IPS DF 6.9 (cell line): ENCODE results near the gene SLC39A11.
"Not testable (repeated sequence)": the region's sequence is repeated elsewhere in the genome, so short reads cannot be mapped to it uniquely, and the experiment has no call there.

Source experiments
- DNase-seq: peaks from one replicate; pipeline ENCODE4 v3.0.0-alpha.2; 2013; ENCODE audit warnings: low read depth, low spot score
- H3K27ac ChIP-seq: one replicate; pipeline ENCODE4 v1.5.1; 2013; ENCODE audit warnings: low read length, control low read depth
- H3K27me3 ChIP-seq: 2 replicates; pipeline ENCODE4 v1.6.1; 2013; ENCODE audit warnings: mild to moderate bottlenecking, low read length; ENCODE audit not compliant: control insufficient read depth, insufficient read depth
- H3K36me3 ChIP-seq: 2 replicates; pipeline ENCODE4 v1.6.1; 2013; ENCODE audit warnings: low read length; ENCODE audit not compliant: control insufficient read depth, insufficient read depth
- H3K4me1 ChIP-seq: 2 replicates; pipeline ENCODE4 v1.6.1; 2013; ENCODE audit warnings: low read length; ENCODE audit not compliant: control insufficient read depth, insufficient read depth
- H3K4me3 ChIP-seq: 2 replicates; pipeline ENCODE4 v1.5.1; 2013; ENCODE audit warnings: mild to moderate bottlenecking, low read length
- H3K9me3 ChIP-seq: 2 replicates; pipeline ENCODE4 v1.6.1; 2013; ENCODE audit warnings: low read length, inconsistent platforms; ENCODE audit not compliant: control insufficient read depth, insufficient read depth
- WGBS: extraction: QIAGEN DNeasy Blood & Tissue Kit; methylation state at CpG from one replicate; pipeline ENCODE4 v1.1.7; 2013; ENCODE audit warnings: mixed read lengths, missing lambda C conversion rate; ENCODE audit not compliant: insufficient read length, insufficient coverage; 5-methylcytosine and 5-hydroxymethylcytosine counted together

SLC39A11 gene

GRCh38 chr17:73013301-73013700, 79.2 kb downstream of the SLC39A11 start:
- WGBS: no CpG with 5 or more reads among the region's 8 CpGs
- H3K27ac ChIP-seq: no peak overlapping the region
- H3K4me1 ChIP-seq: no peaks in the 10 kb centered on the region
- no peak overlapping the region for H3K4me3 ChIP-seq
- H3K36me3 ChIP-seq: no peaks in the 10 kb centered on the region
- DNase-seq: no peak
- H3K9me3 ChIP-seq: no peaks in the 10 kb centered on the region
- no peaks in the 10 kb centered on the region for H3K27me3 ChIP-seq

- no peak overlapping the region for H3K27ac ChIP-seq
- H3K27me3 ChIP-seq: no peaks in the 10 kb centered on the region
- H3K9me3 ChIP-seq: no peaks in the 10 kb centered on the region
- H3K36me3 ChIP-seq: no peaks in the 10 kb centered on the region
- H3K4me1 ChIP-seq: no peaks in the 10 kb centered on the region
- no CpG with 5 or more reads among the region's 8 CpGs for WGBS
- no peak for DNase-seq
- no peak overlapping the region for H3K4me3 ChIP-seq
Observed at GRCh38 chr17:73011016-73011486, 81.4 kb downstream of the SLC39A11 start.

- Histone ChIP-seq H3K4me1 (no peaks in the 10 kb centered on the region), H3K27ac (no peak overlapping the region), H3K9me3 (no peaks in the 10 kb centered on the region), H3K4me3 (no peak overlapping the region), H3K36me3 (no peaks in the 10 kb centered on the region), H3K27me3 (no peaks in the 10 kb centered on the region)
- DNase-seq: no peak
- WGBS: no CpG with 5 or more reads among the region's 7 CpGs
Observed at GRCh38 chr17:73010414-73010813, 82.1 kb downstream of the SLC39A11 start.

GRCh38 chr17:73007407-73007806, 85.1 kb downstream of the SLC39A11 start:
- Histone ChIP-seq H3K4me1 (no peaks in the 10 kb centered on the region), H3K27ac (no peak overlapping the region), H3K9me3 (no peaks in the 10 kb centered on the region), H3K36me3 (no peaks in the 10 kb centered on the region), H3K27me3 (no peaks in the 10 kb centered on the region), H3K4me3 (no peak overlapping the region)
- no peak for DNase-seq
- WGBS: no CpG with 5 or more reads among the region's 7 CpGs

GRCh38 chr17:73005360-73005759, 87.1 kb downstream of the SLC39A11 start:
- DNase-seq: no peak
- H3K27ac ChIP-seq: no peak overlapping the region
- no CpG with 5 or more reads among the region's 8 CpGs for WGBS
- no peaks in the 10 kb centered on the region for H3K27me3 ChIP-seq
- H3K4me3 ChIP-seq: no peak overlapping the region
- H3K4me1 ChIP-seq: no peaks in the 10 kb centered on the region
- H3K36me3 ChIP-seq: no peaks in the 10 kb centered on the region
- H3K9me3 ChIP-seq: no peaks in the 10 kb centered on the region

- Histone ChIP-seq H3K27ac (no peak overlapping the region), H3K27me3 (no peaks in the 10 kb centered on the region), H3K4me3 (no peak overlapping the region), H3K9me3 (no peaks in the 10 kb centered on the region), H3K36me3 (no peaks in the 10 kb centered on the region), H3K4me1 (no peaks in the 10 kb centered on the region)
- WGBS: no CpG with 5 or more reads among the region's 6 CpGs
- no peak for DNase-seq
Observed at GRCh38 chr17:73003487-73003886, 89.0 kb downstream of the SLC39A11 start.

GRCh38 chr17:73000832-73001231, 91.7 kb downstream of the SLC39A11 start:
- no peaks in the 10 kb centered on the region for H3K4me1 ChIP-seq
- DNase-seq: no peak
- no CpG with 5 or more reads among the region's 3 CpGs for WGBS
- H3K27ac ChIP-seq: no peak overlapping the region
- no peaks in the 10 kb centered on the region for H3K27me3 ChIP-seq
- H3K4me3 ChIP-seq: no peak overlapping the region
- H3K36me3 ChIP-seq: no peaks in the 10 kb centered on the region
- no peaks in the 10 kb centered on the region for H3K9me3 ChIP-seq

GRCh38 chr17:72999474-72999873, 93.0 kb downstream of the SLC39A11 start:
- not testable (repeated sequence) for H3K4me3 ChIP-seq, H3K9me3 ChIP-seq, H3K27ac ChIP-seq, H3K4me1 ChIP-seq, H3K27me3 ChIP-seq, H3K36me3 ChIP-seq, DNase-seq
- WGBS: no CpG with 5 or more reads among the region's 5 CpGs

- WGBS: no CpG with 5 or more reads among the region's 1 CpG
- H3K27ac ChIP-seq: no peak overlapping the region
- no peaks in the 10 kb centered on the region for H3K36me3 ChIP-seq
- DNase-seq: no peak
- H3K27me3 ChIP-seq: no peaks in the 10 kb centered on the region
- H3K4me1 ChIP-seq: no peaks in the 10 kb centered on the region
- H3K9me3 ChIP-seq: no peaks in the 10 kb centered on the region
- H3K4me3 ChIP-seq: no peak overlapping the region
Observed at GRCh38 chr17:72998343-72998742, 94.1 kb downstream of the SLC39A11 start.

GRCh38 chr17:72997559-72997958, 94.9 kb downstream of the SLC39A11 start:
- WGBS: no CpG with 5 or more reads among the region's 6 CpGs

GRCh38 chr17:72996791-72997190, 95.7 kb downstream of the SLC39A11 start:
- WGBS: no CpG with 5 or more reads among the region's 4 CpGs
- DNase-seq: no peak
- H3K4me1 ChIP-seq: no peaks in the 10 kb centered on the region
- no peaks in the 10 kb centered on the region for H3K36me3 ChIP-seq
- no peaks in the 10 kb centered on the region for H3K27me3 ChIP-seq
- H3K9me3 ChIP-seq: no peaks in the 10 kb centered on the region
- H3K4me3 ChIP-seq: no peak overlapping the region
- H3K27ac ChIP-seq: no peak overlapping the region

More at GRCh38 chr17:72997559-72997958, 94.9 kb downstream of the SLC39A11 start:
- Histone ChIP-seq H3K4me3 (no peak overlapping the region), H3K36me3 (no peaks in the 10 kb centered on the region), H3K4me1 (no peaks in the 10 kb centered on the region), H3K27ac (no peak overlapping the region), H3K9me3 (no peaks in the 10 kb centered on the region), H3K27me3 (no peaks in the 10 kb centered on the region)
- DNase-seq: no peak
